AG08395 (cell line): Measurements from ENCODE around the gene PHF20.
"Not testable (repeated sequence)": the region's sequence is repeated elsewhere in the genome, so short reads cannot be mapped to it uniquely, and the experiment has no call there.

Experiments used
- DNase-seq: peaks from one replicate; pipeline ENCODE4 v3.0.0; 2012; ENCODE audit warnings: mixed read lengths, low spot score

Gene PHF20

DNA sequence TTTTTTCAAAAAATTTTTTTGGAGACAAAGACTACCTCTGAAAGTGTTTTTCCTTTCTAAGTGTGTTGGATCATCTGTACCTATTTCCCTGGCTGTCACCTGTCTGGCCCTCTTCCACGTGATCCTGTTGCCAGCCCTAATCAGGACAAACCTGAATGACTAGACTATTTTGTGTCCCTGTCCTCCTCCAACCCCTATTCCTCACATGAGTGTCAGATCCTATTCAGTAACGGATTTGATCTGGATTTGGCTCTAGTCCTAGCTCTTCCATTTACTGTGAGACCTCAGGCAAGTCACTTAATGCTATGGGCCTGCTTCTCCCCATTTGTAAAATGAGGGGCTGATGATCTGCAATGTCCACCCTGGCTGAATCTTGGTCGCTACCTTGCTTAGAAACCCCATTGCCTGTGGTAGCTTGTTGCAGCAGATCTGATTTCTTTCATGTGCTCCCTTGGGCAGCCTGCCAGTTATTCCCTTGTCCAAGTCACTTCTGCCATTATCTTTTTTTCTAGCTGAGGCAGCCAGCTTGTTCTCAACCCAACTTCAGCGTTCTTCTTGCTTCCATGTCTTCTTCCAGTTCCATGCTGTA, 4.8 kb downstream of the PHF20 start:
- DNase-seq = no peak

DNA sequence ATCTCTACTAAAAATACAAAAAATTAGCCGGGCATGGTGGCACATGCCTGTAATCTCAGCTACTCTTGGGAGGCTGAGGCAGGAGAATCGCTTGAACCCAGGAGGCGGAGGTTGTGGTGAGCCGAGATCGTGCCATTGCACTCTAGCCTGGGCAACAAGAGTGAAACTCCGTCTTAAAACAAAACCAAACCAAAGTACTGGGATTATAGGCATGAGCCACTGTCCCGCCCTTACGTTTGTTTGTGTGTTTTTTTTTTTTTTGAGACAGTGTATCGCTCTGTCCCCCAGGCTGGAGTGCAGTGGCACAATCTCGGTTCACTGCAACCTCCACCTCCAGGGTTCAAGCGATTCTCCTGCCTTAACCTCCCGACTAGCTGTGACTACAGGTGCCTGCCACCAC, 12.0 kb downstream of the PHF20 start:
- DNase-seq = not testable (repeated sequence)

DNA sequence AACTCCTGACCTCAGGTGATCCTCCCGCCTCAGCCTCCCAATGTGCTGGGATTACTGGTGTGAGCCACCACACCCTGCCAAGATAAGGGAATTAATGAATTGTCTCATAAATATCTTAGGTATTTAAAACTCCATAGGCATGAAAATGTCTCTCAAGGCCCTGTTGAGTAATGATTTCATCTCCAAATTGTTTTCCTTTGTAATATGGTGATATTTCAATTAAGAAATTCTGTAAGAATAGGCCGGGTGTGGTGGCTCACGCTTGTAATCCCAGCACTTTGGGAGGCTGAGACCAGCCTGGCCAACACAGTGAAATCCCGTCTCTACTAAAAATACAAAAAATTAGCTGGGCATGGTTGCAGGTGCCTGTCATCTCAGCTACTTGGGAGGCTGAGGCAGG, 13.7 kb downstream of the PHF20 start:
- DNase-seq = not testable (repeated sequence)

DNA sequence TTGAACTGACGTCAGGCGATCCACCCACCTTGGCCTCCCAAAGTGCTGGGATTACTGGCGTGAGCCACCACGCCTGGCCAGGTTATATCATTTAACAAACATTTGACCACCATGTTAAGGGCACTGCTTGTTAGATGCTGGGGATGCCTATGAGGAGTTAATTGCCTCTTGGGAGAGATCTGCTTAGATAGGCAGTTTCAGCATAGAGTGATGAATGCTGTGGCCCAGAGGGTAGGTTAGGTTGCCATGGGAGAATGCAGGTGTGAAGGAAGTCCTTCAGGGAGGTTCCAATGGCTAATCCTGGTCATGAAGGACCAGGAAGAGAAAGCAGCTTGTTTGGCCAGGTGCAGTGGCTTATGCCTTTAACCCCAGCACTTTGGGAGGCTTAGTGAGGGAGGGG, 17.0 kb downstream of the PHF20 start:
- DNase-seq = no peak

DNA sequence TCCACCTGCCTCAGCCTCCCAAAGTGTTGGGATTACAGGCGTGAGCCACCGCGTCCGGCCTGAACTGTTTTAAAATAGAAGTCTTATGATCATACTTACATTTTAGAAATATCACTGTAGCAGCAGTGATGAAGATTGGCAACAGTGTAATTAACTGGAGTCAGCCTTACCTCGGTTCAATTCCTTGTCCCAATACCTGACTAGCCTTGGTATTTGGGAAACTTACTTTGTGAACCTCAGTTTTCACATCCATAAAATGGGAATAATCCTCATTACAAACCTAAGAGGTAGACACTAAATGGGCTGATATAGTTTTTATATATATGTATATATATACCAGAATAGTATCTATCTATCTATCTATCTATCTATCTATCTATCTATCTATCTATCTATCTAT, 19.3 kb downstream of the PHF20 start:
- no peak for DNase-seq

DNA sequence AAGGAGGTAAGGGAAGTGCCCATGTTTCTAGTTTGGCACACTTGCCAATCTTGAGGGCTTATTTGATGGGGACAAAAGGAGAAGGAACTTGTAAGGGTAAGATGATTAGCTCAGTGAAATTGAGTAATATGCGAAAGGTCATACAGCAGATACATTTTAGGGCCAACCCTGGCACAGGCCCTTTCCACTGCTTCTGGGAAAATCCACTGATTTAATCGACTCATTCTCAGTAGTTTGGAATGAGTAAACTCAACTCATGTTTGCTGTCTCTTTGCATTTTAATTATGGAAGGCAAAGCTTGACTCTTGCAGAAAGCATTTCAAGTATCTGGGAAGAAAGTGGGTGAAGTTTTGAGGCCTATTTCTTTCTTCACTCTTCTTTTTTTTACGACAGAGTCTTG, 20.0 kb downstream of the PHF20 start:
- DNase-seq = peak; percentile 72

DNA sequence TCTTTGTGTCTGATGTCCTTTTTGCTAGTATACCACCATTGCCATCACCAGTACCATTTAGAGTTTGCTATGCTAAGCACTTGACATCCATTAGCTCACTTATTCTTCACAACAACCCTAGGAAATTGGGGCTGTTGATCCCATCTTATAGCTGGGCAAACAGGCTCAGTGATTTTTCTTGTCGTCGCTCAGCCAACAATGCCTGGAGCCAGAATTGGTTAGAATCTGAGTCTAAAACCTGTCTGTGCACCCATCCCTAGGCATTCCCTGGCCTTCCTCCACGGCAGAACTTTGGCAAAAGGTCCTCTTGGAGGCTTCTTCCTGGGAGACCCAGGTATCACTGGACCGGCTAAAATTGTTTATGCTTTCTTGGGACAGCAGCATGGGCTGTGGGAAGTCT, 20.9 kb downstream of the PHF20 start:
- DNase-seq = no peak

DNA sequence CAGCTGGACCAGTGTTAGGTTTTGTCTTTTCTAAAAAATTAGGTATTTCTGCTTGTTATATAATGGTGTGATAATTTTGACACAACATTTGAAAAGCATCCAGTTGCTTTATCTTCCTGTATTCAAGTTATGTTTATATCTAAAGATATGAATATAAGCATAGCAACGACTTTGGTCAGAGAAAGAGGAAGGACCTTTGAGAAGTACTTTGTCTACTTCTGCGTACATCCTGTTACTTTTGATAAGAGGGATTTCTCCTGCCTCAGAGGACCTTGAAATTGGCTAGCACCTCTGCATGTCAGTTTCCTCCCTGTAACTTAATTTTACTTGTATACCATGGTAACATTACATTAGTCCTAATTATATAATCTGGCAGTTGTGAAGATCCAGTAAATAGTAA, 24.8 kb downstream of the PHF20 start:
- DNase-seq = no peak

DNA sequence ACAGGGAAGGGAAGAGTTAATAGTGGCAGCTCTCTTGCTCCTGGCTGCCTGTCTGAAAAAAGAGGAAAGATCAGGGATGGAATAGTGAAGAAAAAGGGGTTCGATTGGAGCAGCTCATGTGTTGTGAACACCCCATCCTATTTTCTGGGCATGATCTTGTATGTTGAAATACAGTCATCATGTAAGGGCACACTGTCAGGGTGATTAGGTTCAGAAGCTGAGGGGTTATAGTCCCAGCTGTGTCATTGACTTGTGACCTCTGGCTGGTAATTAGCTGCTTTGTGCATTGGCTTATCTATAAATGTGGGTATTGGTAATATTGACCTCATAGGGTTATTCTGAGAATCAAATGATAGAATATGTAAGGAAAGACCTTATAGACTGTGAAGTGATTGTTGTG, 30.1 kb downstream of the PHF20 start:
- no peak for DNase-seq

DNA sequence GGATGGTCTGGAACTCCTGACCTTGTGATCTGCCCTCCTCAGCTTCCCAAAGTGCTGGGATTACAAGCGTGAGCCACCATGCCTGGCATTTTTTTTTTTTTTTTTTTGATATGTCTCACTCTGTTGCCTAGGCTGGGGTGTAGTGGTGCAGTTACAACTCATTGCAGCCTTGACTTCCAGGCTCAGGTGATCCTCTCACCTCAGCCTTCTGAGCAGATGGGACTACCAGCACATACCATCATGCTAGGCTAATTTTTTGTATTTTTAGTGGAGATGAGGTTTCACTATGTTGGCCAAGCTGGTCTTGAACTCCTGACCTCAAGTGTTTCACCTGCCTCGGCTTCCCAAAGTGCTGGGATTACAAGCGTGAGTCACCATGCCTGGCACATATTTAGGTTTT, 34.3 kb downstream of the PHF20 start:
- DNase-seq = no peak

DNA sequence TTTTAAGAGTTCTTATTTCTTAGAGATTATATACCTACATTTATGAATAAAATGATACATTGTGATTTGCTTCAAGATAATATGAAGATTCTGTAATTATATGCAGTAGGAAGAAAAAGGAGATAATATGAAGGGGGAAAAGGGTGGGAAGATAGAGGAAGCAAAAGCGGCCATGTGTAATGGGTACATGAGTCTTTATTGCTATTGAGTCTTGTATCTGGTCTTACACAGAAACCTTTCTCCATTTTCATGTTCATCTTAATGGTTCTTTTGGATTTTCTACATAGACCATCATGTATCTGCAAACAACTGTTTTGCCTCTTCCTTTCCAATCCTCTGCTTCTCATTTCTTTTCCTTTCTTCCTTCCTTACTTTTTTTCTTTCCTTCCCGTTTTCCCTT, 36.1 kb downstream of the PHF20 start:
- no peak for DNase-seq

DNA sequence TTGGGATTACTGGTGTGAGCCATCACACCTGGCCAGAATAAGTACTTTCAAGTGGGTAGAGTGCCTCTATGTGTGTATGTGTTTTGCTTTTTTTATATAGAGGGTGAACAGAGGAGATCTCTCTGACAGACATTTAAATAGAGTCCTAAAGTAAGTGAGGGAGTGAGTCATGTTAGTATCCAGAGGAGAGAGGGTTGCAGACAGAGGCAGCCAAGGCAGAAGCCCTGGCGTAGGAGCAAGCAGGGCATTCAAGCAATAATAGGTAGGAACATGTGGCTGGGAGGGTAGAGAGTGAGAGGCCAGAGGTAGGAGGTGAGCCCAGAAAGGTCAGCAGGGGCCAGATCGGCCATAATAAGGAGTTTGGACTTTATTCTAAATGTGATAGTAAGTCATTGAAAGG, 48.9 kb downstream of the PHF20 start:
- peak; percentile 30 for DNase-seq

DNA sequence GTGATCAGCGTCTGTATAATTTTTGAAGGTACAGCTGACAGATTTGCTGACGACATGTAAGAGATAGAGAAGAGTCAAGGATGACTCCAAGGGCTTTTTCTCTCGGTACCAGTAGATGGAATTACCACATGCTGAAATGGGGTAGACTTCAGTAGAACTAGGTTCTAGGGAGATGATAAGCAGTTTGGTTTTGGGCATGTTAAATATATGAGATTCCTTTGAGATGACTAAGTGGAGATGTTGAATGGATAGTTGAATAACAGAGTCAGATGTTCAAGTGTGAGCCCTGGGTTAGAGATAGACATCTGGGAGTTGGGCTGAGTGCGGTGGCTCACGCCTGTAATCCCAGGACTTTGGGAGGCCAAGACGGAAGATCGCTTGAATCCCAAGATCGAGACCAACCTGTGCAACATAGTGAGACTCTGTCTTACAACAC, 50.0 kb downstream of the PHF20 start:
- DNase-seq = peak; percentile 74

DNA sequence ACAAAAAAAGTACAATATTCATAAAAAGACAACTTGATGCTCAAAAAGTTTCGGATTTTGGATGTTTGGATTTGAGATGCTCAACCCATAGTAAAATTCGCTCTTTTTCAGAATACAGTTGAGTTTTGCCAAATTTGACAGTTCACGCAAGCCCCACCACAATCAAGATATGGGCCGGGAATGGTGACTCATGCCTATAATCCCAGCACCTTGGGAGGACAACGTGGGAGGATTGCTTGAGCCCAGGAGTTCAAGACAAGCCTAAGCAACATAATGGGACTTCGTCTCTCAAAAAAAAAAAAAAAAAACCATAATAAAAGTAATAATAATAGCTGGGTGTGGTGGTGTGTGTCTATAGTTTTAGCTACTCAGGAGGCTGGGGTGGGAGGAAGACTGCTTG, 51.3 kb downstream of the PHF20 start:
- no peak for DNase-seq

DNA sequence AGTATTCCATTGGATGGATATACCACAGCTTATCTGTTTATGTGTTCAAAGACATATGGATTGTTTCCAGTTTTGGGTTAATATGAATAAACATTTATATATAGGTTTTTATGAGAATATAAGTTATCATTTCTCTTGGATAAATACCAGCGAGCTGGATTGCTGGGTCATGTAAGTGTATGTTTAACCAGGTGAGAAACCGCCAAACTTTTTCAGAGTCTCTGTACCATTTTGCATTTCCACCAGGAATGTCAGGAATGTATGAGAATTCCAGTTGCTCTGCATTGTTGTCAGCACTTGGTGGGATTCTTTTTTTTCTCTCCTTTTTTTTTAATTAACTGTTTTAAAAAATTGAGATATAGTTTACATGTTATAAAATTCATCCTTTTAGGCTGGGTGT, 52.1 kb downstream of the PHF20 start:
- DNase-seq = no peak

DNA sequence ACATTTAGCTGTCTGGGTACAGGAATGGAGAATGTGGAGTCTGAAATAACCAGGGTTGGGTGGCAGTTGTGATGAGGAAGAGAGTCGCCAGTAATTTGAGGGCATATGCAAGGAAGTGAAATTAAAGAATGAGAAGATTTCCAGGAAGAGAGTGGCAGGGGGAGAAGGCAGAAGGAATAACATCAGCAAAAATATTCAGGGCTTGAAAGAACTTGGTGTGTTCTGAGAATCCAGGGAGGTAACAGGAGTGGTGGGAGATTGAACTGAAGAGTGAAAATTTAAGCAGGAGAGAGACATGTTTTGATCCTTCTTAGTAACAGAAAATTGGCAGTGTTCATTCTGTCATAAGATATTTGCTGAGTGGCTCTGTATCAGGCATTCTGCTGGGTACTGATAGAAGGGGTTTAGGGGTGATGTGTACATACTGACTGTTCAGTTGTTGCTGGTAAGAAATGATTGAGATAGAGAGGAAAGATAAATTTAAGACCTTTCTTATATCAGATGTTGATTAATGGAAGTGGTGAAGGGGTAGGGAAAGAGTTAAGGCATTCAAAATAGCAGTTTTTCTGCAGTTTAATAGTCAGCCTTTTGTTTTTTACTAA, 54.7 kb downstream of the PHF20 start:
- no peak for DNase-seq

DNA sequence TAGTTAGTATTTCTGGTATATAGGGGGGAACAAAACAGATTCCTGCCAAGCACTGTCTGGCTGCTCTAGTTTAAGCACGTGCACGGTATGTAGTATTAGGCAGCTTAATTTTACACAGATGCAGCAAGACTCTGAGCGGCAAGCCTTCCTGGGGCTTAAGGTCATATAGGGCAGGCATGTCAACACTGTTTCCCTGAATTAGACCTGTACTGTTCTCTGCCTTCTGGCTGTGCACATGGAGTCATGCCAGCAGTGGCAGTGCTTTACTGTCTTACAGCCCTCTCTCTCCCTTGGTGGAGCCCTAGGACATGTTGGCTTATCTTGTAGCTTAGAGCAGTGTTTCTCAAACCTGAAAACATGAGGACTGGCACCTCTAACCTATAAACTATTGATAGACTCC, 56.6 kb downstream of the PHF20 start:
- DNase-seq = no peak

DNA sequence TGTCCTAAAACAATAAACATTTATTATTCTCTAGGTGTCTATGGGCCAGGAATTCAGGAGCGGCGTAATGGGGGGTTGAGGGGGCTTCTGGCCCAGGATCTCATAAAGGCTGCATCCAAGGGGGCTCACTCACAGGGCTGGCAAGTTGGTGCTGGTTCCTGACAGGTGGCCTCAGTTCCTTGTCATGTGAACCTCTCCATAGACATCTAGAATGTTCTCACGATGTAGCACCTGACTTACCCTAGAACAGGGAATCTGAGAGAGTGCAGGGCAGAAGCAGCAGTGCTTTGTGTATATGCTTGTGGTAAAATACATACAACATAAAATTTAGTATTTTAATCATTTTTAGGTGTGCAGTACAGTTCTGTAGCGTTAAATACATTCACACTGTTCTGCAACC, 57.1 kb downstream of the PHF20 start:
- no peak for DNase-seq

DNA sequence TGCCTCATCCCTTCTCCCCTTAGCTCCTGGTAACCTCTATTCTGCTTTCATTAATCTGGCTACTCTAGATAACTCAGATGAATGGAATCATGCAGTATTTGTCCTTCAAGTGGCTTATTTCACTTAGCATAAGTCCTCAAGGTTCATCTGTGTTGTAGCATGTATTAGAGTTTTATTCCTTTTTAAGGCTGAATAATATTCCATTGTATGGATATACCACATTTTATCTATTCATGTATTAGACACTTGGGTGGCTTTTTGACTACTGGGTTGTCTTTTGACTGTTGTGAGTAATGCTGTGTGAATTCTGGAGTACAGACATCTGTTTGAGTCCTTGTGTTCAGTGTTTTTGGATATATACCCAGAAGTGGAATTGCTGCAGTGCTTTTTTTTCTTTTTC, 58.4 kb downstream of the PHF20 start:
- no peak for DNase-seq

DNA sequence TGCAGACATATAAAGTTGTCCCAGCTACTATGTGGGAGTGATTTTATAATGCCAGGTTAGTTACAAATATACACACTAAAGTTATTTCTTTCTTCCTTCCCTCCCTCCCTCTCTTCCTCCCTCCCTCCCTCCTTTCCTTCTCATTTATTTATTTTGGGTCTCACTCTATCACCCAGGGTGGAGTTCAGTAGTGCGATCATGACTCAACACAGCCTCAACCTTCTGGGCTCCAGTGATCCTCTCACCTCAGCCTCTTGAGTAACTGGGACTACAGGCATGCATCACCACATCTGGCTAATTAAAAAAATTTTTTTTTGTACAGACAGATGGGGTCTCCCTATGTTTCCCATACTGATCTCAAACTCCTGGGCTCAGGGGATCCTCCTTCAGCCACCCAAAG, 59.2 kb downstream of the PHF20 start:
- DNase-seq = no peak

DNA sequence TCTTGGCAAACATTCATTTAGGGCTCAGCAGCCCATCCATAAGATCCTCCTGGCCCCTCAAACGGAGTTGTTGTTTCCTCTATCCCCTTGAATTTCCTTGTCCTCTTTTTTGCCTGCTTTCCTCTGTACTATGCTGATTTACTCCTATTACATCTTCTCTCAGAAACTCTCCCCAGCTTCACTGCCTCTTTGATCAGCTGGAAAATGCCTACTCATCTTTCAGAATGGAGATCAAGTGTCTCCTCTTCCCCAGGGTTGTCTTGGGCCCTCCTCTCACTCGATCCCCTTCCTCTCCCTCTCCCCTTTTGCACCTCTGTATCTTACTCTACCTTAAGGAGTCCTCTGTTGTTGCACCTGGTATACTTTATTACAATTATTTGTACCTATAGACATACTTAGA, 60.2 kb downstream of the PHF20 start:
- no peak for DNase-seq

DNA sequence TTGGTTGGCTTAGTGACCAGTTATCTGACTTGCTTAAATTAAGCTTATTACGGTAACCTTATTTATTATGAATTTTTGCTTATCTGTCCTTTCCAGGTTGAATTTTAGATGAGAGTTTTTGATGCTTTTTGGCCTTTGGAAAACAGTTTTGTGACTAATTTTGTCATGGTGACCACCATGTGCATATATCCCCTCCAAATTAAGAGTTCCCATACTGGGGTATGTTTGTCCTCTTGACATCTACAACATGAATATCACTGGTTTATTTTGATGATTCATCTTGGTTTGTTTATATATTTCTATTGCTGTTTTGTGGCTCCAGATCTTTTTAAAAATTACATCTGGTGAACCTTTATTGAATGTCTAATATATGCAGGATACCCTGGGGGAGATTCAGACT, 61.4 kb downstream of the PHF20 start:
- DNase-seq = no peak

DNA sequence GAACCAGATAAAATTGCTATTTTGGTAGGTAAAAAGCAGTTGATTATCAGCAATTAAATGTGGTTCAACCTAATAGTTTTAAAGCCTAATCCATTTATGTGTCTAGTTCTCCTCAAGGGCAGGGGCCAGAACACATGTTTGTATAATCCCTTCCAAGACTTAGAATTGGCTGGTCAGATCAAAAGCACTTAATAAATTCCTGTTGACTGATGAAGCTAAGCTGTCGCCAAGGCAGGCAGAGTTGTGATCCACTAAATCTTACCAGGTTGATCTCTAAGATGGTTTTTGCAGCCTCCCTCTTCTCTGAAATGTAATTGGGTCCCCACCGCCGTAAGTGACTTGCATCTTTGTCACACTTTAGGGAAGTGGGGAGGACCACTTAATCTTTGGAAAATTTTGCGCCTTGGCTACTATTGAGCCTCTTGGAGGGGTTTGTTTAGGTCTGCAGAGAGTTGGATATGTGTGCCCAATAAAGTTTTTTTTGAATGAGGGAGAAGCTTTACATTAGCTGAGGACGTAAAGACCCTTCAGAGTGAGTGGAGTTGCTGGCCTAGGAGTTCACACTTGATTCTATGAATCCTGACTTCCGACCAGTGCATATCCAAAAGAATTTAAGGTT, 65.9 kb downstream of the PHF20 start:
- no peak for DNase-seq

DNA sequence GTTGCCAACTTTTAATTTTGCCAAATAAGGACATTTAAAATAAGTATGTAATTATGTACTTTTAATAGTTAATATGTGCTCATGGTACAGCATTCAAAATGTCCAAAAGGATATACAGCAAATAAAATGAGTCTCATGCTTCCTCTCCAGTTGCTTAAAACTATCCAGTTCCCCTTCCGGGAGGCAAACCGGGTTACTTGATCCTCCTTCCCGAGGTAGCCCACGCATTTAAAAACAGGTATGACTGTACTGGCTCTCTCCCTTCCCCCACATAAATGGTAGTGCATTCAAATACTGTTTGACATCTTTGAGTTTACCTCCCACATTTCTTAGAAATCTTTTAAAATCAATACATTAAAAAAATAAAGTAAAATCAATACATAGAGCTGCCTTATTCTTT, 66.4 kb downstream of the PHF20 start:
- DNase-seq = no peak
